ENCODE measurements around the gene RIGI. TPM values are rescaled to one million over a fixed set of nuclear protein-coding genes. Genes with fewer than 3 reads are reported as not detected.

The RIGI gene
- total and polyA plus RNA-seq, 2 of the 13 experiments (the other 11 are each of a cell fraction or from before 2014, with no cell fraction given), result 3.0 to 8.2 TPM

DNA sequence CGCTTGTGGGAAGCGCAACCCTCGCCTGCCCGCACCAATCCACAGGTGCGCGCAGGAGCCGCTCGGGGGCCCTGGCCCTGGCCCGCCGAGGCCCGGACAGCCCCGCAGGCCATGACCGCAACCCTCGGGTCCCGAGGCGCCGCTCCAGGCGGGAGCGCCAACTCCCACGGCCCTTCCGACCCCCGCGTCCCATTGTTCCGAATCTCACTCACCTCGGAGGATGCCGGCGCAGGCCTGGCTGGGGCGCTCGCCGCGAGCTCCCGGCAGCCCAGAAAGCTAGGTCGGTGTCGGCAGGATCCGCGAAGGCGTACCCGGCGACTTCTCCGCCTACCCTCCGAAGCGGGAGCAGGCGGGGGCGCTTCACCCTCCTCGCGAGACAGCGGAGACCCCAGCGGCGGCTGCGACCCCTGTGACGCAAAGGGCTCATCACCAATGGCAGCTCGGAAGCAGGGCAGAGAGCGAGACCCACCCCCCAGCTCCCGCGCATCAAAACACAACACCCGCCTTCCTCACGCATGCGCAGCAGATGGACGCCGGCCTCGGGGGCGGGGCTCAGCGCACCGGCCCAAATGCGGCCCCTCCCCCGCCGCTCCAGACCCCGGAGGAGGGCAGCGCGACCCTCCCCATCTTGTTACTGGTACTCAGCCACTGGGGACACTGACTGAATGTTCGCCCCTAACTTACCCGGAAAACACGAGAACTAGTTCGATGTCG, 24.7 kb upstream of the RIGI start (continued):
- TF ChIP-seq PTBP1 (IDR thresholded peaks at IDR 0.05; ENCODE audit: low read depth, low read length, poor library complexity, severe bottlenecking), result no peak
- TF ChIP-seq JUND (CRISPR knock-in tag; IDR thresholded peaks at IDR 0.05), result no peak
- no peak for TF ChIP-seq TRIM24 (CRISPR knock-in tag; IDR thresholded peaks at IDR 0.05)
- peak; percentile 50 for TF ChIP-seq MEIS2 (CRISPR knock-in tag; IDR thresholded peaks at IDR 0.05)
- TF ChIP-seq RAD21 (CRISPR knock-in tag; IDR thresholded peaks at IDR 0.05), result peak; percentile 67
- TF ChIP-seq, protein P1, sequence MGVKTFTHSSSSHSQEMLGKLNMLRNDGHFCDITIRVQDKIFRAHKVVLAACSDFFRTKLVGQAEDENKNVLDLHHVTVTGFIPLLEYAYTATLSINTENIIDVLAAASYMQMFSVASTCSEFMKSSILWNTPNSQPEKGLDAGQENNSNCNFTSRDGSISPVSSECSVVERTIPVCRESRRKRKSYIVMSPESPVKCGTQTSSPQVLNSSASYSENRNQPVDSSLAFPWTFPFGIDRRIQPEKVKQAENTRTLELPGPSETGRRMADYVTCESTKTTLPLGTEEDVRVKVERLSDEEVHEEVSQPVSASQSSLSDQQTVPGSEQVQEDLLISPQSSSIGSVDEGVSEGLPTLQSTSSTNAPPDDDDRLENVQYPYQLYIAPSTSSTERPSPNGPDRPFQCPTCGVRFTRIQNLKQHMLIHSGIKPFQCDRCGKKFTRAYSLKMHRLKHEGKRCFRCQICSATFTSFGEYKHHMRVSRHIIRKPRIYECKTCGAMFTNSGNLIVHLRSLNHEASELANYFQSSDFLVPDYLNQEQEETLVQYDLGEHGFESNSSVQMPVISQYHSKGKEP (CRISPR knock-in tag; IDR thresholded peaks at IDR 0.05), result peak; percentile 27; the same call in 1 of the 2 replicates
- TF ChIP-seq NFYB (CRISPR knock-in tag; IDR thresholded peaks at IDR 0.05), result peak; percentile 76
- TF ChIP-seq, protein P2, sequence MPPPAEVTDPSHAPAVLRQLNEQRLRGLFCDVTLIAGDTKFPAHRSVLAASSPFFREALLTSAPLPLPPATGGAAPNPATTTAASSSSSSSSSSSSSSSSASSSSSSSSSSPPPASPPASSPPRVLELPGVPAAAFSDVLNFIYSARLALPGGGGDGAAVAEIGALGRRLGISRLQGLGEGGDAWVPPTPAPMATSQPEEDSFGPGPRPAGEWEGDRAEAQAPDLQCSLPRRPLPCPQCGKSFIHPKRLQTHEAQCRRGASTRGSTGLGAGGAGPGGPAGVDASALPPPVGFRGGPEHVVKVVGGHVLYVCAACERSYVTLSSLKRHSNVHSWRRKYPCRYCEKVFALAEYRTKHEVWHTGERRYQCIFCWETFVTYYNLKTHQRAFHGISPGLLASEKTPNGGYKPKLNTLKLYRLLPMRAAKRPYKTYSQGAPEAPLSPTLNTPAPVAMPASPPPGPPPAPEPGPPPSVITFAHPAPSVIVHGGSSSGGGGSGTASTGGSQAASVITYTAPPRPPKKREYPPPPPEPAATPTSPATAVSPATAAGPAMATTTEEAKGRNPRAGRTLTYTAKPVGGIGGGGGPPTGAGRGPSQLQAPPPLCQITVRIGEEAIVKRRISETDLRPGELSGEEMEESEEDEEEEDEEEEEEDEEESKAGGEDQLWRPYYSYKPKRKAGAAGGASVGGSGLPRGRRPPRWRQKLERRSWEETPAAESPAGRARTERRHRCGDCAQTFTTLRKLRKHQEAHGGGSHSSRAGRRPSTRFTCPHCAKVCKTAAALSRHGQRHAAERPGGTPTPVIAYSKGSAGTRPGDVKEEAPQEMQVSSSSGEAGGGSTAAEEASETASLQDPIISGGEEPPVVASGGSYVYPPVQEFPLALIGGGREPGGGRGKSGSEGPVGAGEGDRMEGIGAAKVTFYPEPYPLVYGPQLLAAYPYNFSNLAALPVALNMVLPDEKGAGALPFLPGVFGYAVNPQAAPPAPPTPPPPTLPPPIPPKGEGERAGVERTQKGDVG (CRISPR knock-in tag; IDR thresholded peaks at IDR 0.05; ENCODE audit: borderline replicate concordance), result no peak
- TF ChIP-seq, protein P3, sequence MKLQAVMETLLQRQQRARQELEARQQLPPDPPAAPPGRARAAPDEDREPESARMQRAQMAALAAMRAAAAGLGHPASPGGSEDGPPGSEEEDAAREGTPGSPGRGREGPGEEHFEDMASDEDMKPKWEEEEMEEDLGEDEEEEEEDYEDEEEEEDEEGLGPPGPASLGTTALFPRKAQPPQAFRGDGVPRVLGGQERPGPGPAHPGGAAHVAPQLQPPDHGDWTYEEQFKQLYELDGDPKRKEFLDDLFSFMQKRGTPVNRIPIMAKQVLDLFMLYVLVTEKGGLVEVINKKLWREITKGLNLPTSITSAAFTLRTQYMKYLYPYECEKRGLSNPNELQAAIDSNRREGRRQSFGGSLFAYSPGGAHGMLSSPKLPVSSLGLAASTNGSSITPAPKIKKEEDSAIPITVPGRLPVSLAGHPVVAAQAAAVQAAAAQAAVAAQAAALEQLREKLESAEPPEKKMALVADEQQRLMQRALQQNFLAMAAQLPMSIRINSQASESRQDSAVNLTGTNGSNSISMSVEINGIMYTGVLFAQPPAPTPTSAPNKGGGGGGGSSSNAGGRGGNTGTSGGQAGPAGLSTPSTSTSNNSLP (IDR thresholded peaks at IDR 0.05; ENCODE audit: low read depth, low read length), result no peak
- TF ChIP-seq, protein P4, sequence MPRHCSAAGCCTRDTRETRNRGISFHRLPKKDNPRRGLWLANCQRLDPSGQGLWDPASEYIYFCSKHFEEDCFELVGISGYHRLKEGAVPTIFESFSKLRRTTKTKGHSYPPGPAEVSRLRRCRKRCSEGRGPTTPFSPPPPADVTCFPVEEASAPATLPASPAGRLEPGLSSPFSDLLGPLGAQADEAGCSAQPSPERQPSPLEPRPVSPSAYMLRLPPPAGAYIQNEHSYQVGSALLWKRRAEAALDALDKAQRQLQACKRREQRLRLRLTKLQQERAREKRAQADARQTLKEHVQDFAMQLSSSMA (CRISPR knock-in tag; IDR thresholded peaks at IDR 0.05), result no peak
- TF ChIP-seq GABPA (IDR thresholded peaks at IDR 0.05; ENCODE audit: low read depth, low read length), result no peak
- peak; percentile 47 for TF ChIP-seq GABPA (CRISPR knock-in tag; IDR thresholded peaks at IDR 0.05; ENCODE audit: low read depth)
- no peak for TF ChIP-seq KLF6 (CRISPR knock-in tag; IDR thresholded peaks at IDR 0.05)
- TF ChIP-seq ZNF672 (CRISPR knock-in tag; IDR thresholded peaks at IDR 0.05), result no peak
- TF ChIP-seq SOX6 (IDR thresholded peaks at IDR 0.05), result no peak
- 0 out of 2 replicates have a peak, but pooled peaks have one; percentile 4 for TF ChIP-seq SOX6 (CRISPR knock-in tag; IDR thresholded peaks at IDR 0.05)
- no peak for TF ChIP-seq ZNF20 (CRISPR knock-in tag; IDR thresholded peaks at IDR 0.05)
- TF ChIP-seq, protein P5, sequence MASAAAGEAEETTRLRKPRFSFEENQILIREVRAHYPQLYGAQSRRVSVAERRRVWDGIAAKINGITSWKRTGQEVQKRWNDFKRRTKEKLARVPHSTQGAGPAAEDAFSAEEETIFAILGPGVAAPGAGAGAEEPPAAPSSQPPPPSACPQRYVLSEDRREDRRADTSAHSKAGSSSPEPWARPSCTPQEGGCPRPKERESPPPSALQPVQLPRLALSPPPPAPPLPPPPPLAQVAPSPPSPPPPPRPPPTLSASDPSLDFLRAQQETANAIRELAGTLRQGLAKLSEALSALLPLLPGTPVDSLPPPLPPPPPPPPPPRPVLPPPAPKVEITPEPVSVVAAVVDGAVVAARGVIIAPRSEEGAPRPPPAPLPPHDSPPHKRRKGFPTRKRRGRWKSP (CRISPR knock-in tag; IDR thresholded peaks at IDR 0.05), result peak; percentile 46; the same call in 1 of the 2 replicates
- no peak for TF ChIP-seq ZNF567 (CRISPR knock-in tag; IDR thresholded peaks at IDR 0.05; ENCODE audit: borderline replicate concordance)

Data from HepG2 (cell line).